Measurements from ENCODE around the gene FHIT.
A peak's percentile ranks its signal among the peaks of the same experiment; 100 is the strongest.

The FHIT gene

DNA sequence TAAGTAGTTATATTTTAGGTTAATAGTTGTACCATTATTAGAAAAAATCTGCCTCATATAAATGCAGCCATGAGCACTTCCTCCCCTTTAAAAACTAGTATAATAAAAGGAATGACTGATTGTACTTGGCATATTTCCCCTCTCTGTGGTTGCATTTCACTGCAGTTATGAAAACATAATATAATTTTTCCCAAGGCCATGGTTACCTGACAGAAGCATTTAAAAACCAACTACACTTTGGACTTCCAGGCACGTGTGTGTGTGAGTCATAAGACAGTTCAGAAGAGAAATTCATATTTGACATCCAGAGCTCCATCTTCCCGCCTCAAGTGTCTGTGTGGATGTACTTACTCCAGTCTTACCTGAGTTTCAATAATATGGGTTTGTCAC is 1373.2 kb downstream of the FHIT start:
- H4K20me1 ChIP-seq (ENCODE audit: insufficient read depth, low read length): no peaks in the 10 kb centered on the region
- H3K9ac ChIP-seq (ENCODE audit: low read length): no peak overlapping the region
- H3K4me1 ChIP-seq (ENCODE audit: low read length): peaks cover 22% of the 10 kb centered on the region
- H3K27ac ChIP-seq (ENCODE audit: low read length): no peak overlapping the region
- no peaks in the 10 kb centered on the region for H3K36me3 ChIP-seq (replicated peaks; ENCODE audit: low read depth, low read length)
- H2AFZ ChIP-seq (ENCODE audit: low read depth, low read length): no peak overlapping the region
- TF ChIP-seq EZH2phosphoT487 (IDR thresholded peaks at IDR 0.05; ENCODE audit: low read depth) (no peak), CTCF (IDR thresholded peaks at IDR 0.05; ENCODE audit: low read depth, low read length) (no peak)
- H3K9me3 ChIP-seq (ENCODE audit: insufficient read depth, low read length): no peaks in the 10 kb centered on the region
- H3K79me2 ChIP-seq (ENCODE audit: low read length): no peaks in the 10 kb centered on the region
- no peak overlapping the region for H3K4me3 ChIP-seq (ENCODE audit: low read length)
- no peaks in the 10 kb centered on the region; the same call in 1 of the 2 replicates for H3K27me3 ChIP-seq (ENCODE audit: low read depth, low read length)
- H3K4me2 ChIP-seq (ENCODE audit: low read length): no peak overlapping the region

GRCh38 chr3:59877263-59878037 is 1373.8 kb downstream of the FHIT start:
- H3K36me3 ChIP-seq (replicated peaks; ENCODE audit: low read depth, low read length): no peaks in the 10 kb centered on the region
- no peaks in the 10 kb centered on the region for H3K79me2 ChIP-seq (ENCODE audit: low read length)
- TF ChIP-seq CTCF (IDR thresholded peaks at IDR 0.05; ENCODE audit: low read depth, low read length) (no peak), EZH2phosphoT487 (IDR thresholded peaks at IDR 0.05; ENCODE audit: low read depth) (no peak)
- no peaks in the 10 kb centered on the region for H3K9me3 ChIP-seq (ENCODE audit: insufficient read depth, low read length)
- H3K4me1 ChIP-seq (ENCODE audit: low read length): peaks cover 25% of the 10 kb centered on the region
- no peak overlapping the region for H3K9ac ChIP-seq (ENCODE audit: low read length)
- H2AFZ ChIP-seq (ENCODE audit: low read depth, low read length): no peak overlapping the region
- H3K27me3 ChIP-seq (ENCODE audit: low read depth, low read length): no peaks in the 10 kb centered on the region; the same call in 1 of the 2 replicates
- no peak overlapping the region for H3K4me3 ChIP-seq (ENCODE audit: low read length)
- no peaks in the 10 kb centered on the region for H4K20me1 ChIP-seq (ENCODE audit: insufficient read depth, low read length)
- no peak overlapping the region for H3K27ac ChIP-seq (ENCODE audit: low read length)
- no peak overlapping the region for H3K4me2 ChIP-seq (ENCODE audit: low read length)

- Histone ChIP-seq H3K4me2 (ENCODE audit: low read length) (0 out of 2 replicates have a peak overlapping the region, but pooled peaks have one; percentile 3), H2AFZ (ENCODE audit: low read depth, low read length) (no peak overlapping the region), H3K4me1 (ENCODE audit: low read length) (peaks cover 25% of the 10 kb centered on the region), H3K9ac (ENCODE audit: low read length) (no peak overlapping the region), H3K27ac (ENCODE audit: low read length) (no peak overlapping the region), H3K79me2 (ENCODE audit: low read length) (no peaks in the 10 kb centered on the region), H4K20me1 (ENCODE audit: insufficient read depth, low read length) (no peaks in the 10 kb centered on the region), H3K4me3 (ENCODE audit: low read length) (no peak overlapping the region), H3K27me3 (ENCODE audit: low read depth, low read length) (no peaks in the 10 kb centered on the region; the same call in 1 of the 2 replicates), H3K36me3 (replicated peaks; ENCODE audit: low read depth, low read length) (no peaks in the 10 kb centered on the region), H3K9me3 (ENCODE audit: insufficient read depth, low read length) (no peaks in the 10 kb centered on the region)
- TF ChIP-seq CTCF (IDR thresholded peaks at IDR 0.05; ENCODE audit: low read depth, low read length) (no peak), EZH2phosphoT487 (IDR thresholded peaks at IDR 0.05; ENCODE audit: low read depth) (no peak)
Observed at GRCh38 chr3:59876533-59877062, 1374.7 kb downstream of the FHIT start.

GRCh38 chr3:59873576-59874230 is 1377.5 kb downstream of the FHIT start:
- H3K79me2 ChIP-seq (ENCODE audit: low read length): no peaks in the 10 kb centered on the region
- peak overlapping the region; percentile 20; the same call in 1 of the 2 replicates for H3K27ac ChIP-seq (ENCODE audit: low read length)
- H3K9ac ChIP-seq (ENCODE audit: low read length): peak overlapping the region; percentile 6; the same call in 1 of the 2 replicates
- H3K9me3 ChIP-seq (ENCODE audit: insufficient read depth, low read length): no peaks in the 10 kb centered on the region
- TF ChIP-seq EZH2phosphoT487 (IDR thresholded peaks at IDR 0.05; ENCODE audit: low read depth) (no peak), CTCF (IDR thresholded peaks at IDR 0.05; ENCODE audit: low read depth, low read length) (no peak)
- H4K20me1 ChIP-seq (ENCODE audit: insufficient read depth, low read length): no peaks in the 10 kb centered on the region
- peak overlapping the region; percentile 55 for H3K4me3 ChIP-seq (ENCODE audit: low read length)
- no peaks in the 10 kb centered on the region for H3K36me3 ChIP-seq (replicated peaks; ENCODE audit: low read depth, low read length)
- H2AFZ ChIP-seq (ENCODE audit: low read depth, low read length): no peak overlapping the region; the same call in 1 of the 2 replicates
- peak overlapping the region; percentile 74 for H3K4me2 ChIP-seq (ENCODE audit: low read length)
- no peaks in the 10 kb centered on the region; the same call in 1 of the 2 replicates for H3K27me3 ChIP-seq (ENCODE audit: low read depth, low read length)
- H3K4me1 ChIP-seq (ENCODE audit: low read length): peaks cover 25% of the 10 kb centered on the region
